IPS DF 4.7 (cell line): ENCODE data around the gene DIABLO.
"Not testable (repeated sequence)": the region's sequence is repeated elsewhere in the genome, so short reads cannot be mapped to it uniquely, and the experiment has no call there.

Experiments used
- DNase-seq: peaks from one replicate; pipeline ENCODE4 v3.0.0-alpha.2; 2013; ENCODE audit warnings: low spot score; ENCODE audit errors: extremely low read depth

Gene DIABLO

GRCh38 chr12:122189626-122190475 is 36.0 kb downstream of the DIABLO start:
- no peak for DNase-seq

- no peak for DNase-seq
Observed at GRCh38 chr12:122187466-122187865, 38.4 kb downstream of the DIABLO start.

DNA sequence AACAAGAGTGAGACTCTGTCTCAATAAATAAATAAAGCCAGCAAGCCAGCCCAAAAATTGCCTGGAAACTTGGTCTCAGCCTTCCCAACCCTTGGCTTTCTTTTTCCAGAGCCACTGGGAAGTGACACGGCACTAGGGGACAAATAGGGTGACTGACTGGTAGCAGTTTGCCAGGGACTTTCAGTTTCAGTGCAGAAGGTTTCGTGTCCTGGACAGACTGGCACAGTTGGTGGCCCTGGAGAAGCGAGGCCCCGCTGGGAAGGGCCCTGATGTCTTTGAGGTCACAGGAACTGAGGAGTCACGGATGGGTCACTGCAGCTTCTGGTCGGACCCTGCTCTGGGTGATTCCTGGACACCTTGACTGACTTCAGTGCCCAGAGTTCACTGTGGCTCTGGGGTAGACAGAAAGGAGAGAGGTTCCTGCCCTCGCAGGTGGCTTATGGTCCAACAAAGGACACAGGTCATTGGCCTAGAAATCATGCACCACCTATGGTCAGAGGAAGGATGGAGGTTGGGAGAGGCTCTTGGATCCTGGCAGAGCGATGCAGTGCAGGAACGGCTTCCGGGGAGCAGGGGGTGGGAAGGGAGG is 40.3 kb downstream of the DIABLO start:
- DNase-seq, result no peak

DNA sequence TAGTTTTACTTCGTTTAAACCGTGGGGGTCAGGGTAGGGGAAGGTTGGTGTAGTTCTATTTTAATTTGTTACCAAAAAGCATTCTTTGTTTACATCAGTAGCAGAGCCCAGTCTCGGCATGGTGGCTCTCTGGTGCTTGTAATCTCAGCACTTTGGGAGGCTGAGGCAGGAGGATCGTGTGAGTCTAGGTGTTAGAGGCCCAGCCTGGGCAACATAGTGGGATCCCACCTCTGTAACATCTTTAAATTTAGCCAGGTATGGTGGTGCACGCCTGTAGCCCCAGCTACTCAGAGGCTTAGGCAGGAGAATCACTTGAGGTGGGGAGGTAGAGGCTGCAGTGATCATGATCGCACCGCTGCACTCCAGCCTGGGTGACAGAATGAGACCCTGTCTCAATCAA is 40.8 kb downstream of the DIABLO start:
- no peak for DNase-seq

DNA sequence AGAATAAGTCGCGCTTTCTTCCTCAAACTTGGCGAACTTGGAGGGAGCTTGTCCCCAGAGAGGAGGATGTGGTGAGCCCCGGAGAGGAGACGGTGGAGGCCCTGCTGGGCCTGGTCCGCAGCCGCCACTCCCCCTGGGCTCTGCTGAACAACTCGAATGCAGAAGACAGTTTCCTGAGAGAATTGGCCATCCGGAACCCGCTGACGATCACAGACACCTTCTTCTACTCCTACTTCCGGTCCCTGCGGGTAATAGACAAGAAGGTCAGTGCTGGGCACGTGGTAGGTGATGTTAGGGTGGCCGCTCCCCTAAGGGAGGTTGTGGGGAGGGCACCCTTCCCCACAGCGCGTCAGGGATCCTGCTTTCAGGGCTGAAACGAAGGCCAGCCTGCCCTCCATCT is 41.3 kb downstream of the DIABLO start:
- DNase-seq, result no peak

- DNase-seq, result no peak
Observed at GRCh38 chr12:122183588-122183940, 42.3 kb downstream of the DIABLO start.

GRCh38 chr12:122182887-122183587 is 42.8 kb downstream of the DIABLO start, which contains the start of gene LRRC43:
Gene LRRC43 (plus strand): TSS chr12:122183123. CDS start chr12:122183145, 22 bp downstream.
- no peak for DNase-seq

GRCh38 chr12:122176473-122176872 is 49.4 kb downstream of the DIABLO start:
- not testable (repeated sequence) for DNase-seq

GRCh38 chr12:122174155-122174845 is 51.6 kb downstream of the DIABLO start, which contains the start of gene IL31:
Gene IL31 (minus strand): TSS chr12:122174221. CDS start chr12:122174172, 49 bp downstream.
- DNase-seq, result no peak

DNA sequence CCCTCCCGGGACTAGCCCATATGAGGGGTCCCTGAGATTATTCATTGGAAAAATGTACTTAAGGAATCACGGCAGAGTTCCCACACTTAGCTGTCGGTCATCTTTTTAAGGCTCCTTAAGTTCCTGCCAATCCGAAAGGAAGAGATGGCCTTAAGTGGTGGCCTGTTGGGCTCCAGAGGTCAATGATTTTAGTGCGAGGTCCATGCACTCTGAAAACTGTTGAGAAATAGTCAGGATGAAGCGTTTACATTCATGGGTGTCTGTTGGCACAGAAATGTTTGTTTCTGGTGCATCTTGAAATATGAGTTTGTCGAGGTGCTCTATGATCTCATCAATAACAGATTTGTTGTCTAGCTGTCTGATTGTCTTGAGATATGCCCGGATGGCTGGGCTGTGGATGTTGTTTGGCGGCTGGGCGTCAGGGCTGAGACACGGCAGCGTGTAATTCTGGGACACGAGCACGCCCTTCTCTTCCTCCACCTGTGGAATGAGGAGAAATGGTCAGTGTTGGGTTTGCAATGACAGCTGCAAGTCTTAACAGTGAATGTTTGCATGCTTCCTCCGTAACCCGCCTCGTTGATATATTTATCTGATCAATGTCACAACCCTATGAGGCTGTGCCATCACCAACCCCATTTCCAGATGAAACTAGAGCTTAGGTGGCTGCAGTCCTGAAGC is 53.5 kb downstream of the DIABLO start:
- DNase-seq, result no peak

DNA sequence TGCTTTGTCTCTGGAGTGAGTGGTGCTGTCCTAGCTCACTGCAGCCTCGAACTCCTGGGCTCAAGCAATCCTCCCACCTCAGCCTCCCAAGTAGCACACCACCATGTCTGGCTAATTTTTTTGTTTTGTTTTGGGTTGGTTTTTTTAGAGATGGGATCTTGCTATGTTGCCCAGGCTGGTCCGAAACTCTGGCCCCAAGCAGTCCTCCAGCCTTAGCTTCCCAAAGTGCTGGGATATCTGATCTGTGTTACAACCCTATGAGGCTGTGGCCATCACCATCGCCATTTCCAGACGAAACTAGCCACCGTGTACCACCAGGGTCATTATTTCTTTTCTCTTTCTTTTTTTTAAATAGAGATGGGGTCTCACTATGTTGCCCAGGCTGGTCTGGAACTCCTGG is 54.5 kb downstream of the DIABLO start:
- no peak for DNase-seq

GRCh38 chr12:122168492-122168891 is 57.4 kb downstream of the DIABLO start:
- no peak for DNase-seq

- DNase-seq, result no peak
Observed at GRCh38 chr12:122167356-122167925, 58.4 kb downstream of the DIABLO start.

DNA sequence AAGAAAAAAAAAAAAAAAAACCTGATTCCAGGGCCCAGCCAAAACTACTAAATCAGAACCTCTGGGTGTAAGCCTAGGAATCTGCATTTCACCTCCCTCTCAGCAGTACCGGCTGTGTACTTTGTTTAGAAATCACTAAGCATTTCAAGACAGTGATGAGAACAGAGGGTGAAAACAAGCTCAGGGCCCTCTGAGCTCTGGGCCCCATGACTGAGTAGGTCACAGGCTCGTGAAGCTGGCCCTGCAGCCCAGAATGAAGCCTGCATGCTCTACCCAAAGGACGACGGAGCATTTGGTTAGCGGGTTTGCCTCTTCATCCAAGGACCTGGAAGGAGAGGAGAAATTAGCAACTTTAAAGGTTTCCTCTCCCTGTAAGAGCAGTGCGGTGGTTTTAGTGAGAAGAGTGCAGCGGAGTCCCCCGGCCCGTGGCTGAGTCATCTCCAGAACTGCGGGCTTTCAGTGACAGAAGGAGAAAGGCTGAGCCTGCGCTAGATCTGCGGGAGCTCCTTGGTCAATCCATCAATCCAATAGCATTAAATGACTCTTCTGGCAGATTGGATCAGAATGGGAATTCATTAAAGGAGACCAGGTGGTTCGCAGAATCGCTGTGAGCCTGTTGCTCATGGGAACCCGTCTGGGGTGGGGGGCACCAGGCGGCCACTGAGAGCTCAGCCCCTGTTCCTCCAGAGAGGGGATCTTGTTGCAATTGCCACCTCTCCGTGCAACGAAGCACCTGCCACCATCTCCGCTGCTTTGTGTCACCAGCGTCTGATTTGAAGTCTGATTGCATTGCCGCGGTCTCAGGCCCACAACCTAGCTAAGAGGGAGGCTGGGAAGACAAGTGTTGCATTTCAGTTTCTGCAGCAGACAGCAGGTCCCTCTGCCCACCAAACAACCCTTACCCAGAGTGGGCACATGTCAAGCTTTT is 59.2 kb downstream of the DIABLO start:
- DNase-seq, result no peak

DNA sequence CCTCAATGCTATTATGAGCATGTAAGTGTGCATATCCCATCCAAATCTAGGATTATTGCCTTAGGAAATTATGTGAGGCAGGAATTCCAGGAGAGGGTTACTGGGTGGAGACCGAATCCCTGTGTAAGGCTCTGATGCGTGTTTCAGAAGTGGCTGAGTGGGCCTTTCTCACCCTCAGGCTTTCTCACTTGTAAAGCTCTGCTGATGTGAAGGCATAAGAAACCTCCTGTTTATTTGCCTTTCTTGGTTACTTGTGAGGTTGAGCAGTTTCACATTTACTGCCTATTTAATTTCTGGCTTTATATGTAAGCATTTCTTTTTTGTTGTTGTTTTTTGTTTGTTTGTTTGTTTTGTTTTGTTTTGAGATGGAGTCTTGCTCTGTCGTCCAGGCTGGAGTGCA is 62.9 kb downstream of the DIABLO start:
- no peak for DNase-seq

DNA sequence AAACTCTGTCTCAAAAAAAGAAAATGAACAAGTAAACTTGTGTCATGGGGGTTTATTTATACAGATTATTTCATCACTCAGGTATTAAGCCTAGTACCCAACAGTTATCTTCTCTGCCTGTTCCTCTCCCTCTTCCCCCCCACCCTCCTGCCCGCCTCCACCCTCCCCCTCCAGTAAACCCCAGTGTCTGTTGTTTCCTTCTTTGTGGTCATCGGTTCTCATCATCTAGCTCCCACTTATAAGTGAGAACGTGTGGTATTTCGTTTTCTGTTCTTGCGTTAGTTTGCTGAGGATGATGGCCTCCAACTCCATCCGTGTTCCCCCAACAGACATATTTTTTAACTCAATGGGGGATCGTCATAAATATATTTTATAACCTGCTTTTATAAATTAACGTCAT is 64.2 kb downstream of the DIABLO start:
- no peak for DNase-seq

DNA sequence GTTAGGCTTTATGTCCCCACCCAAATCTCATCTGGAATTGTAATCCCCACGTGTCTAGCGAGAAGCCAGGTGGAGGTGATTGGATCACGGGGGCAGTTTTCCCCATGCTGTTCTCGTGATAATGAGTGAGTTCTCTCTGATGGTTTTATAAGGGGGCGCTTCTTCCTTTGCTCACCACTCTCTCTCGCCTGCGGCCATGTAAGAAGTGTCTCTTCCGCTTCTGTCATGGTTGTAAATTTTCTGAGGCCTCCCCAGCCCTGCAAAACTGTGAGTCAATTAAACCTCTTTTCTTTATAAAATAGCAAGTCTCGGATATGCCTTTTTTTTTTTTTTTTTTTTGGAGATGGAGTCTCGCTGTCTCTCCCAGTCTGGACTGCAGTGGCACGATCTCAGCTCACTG is 65.1 kb downstream of the DIABLO start:
- DNase-seq, result no peak

GRCh38 chr12:122159882-122160281 is 66.0 kb downstream of the DIABLO start:
- DNase-seq, result no peak

- no peak for DNase-seq
Observed at GRCh38 chr12:122158700-122159285, 67.1 kb downstream of the DIABLO start.
